GM10266 (cell line): Measurements from ENCODE around the gene SMIM45.

Source experiments
- DNase-seq: peaks from one replicate; pipeline ENCODE4 v3.0.0; 2012; ENCODE audit errors: extremely low spot score
- TF ChIP-seq, protein P1 (sequence below): IDR thresholded peaks from 2 replicates; pipeline ENCODE4 v1.5.1; 2012; ENCODE audit warnings: mild to moderate bottlenecking, low read depth; ENCODE audit not compliant: control insufficient read depth, insufficient read depth; ENCODE audit errors: missing control alignments

SMIM45 gene

DNA sequence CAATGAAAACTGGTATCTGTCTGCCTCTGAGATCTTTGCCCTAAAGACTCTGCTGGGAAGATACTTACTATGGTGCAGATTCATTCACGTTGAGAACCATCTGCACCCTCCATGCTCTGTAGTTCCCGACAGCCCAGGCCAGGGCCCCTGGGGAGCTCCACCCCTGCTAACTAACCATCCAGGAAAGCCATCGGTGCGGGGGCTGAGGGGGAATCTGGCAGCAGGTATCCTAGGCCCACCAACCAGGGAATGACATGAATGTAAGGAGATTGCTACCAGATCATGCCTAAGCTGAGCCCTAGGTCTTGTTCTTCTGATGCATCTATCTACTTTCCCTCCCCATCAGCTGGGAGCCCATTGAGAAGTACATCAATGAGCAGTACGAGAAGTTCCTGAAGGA lies 35.3 kb downstream of the SMIM45 start:
- TF ChIP-seq, protein P1, sequence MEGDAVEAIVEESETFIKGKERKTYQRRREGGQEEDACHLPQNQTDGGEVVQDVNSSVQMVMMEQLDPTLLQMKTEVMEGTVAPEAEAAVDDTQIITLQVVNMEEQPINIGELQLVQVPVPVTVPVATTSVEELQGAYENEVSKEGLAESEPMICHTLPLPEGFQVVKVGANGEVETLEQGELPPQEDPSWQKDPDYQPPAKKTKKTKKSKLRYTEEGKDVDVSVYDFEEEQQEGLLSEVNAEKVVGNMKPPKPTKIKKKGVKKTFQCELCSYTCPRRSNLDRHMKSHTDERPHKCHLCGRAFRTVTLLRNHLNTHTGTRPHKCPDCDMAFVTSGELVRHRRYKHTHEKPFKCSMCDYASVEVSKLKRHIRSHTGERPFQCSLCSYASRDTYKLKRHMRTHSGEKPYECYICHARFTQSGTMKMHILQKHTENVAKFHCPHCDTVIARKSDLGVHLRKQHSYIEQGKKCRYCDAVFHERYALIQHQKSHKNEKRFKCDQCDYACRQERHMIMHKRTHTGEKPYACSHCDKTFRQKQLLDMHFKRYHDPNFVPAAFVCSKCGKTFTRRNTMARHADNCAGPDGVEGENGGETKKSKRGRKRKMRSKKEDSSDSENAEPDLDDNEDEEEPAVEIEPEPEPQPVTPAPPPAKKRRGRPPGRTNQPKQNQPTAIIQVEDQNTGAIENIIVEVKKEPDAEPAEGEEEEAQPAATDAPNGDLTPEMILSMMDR, result no peak

DNA sequence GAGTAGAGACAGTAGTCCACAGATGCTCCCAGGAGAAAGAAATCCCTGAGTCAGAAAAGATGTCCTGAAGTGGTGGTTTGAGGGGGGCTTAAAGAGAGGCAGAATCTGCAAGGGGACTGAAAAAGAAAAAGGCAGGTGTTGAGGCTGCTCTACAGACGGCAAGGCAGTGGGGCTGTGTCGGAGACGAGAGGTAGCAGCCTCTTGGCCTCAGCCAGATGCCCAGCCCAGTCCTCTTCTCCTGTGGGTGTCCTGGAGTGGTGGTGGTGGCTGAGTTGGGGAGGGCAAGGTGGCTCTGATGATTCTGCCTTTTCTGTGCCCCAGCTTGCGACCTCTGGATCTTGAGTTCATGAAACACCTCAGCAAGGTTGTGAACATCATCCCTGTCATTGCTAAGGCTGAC lies 37.3 kb downstream of the SMIM45 start:
- TF ChIP-seq, protein P1, result no peak
- DNase-seq, result no peak

More for the DNA sequence above, 35.3 kb downstream of the SMIM45 start:
- DNase-seq, result no peak

DNA sequence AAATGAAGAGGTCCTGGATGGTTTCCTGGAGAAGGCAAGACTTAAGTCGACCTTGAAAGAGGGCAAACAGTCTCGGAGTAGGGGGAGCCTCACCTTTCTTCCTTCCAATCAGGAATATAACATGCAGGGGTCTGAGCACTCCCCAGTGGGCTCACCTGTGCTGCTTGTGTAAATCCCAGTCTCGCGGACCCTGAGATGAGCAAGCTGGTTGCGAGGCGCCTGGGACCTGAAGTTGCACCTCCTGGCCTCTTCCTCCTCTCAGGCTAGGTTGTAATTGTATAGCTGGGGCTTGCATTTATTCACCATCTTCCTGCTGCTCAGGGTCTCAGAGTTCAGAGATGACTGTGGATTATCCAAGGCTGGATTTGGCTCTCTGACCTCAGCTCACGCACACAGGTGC lies 39.2 kb downstream of the SMIM45 start:
- no peak for DNase-seq
- TF ChIP-seq, protein P1, result no peak

DNA sequence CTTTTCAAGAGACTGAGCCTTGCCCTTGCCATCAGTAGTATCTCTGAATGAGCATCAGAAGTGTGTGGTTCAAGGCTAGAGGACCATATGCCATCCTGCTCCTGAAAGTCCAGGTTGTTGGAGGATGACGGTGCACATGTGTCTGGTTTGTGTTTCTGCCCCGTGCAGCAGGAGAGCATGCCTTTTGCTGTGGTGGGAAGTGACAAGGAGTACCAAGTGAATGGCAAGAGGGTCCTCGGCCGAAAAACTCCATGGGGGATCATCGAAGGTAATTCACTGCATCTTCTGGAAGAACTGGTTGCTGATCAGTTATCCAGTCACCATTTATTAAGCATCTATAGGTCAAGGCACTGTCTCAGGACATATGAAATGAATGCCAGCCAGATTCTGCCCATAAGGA lies 40.5 kb downstream of the SMIM45 start:
- TF ChIP-seq, protein P1, result no peak
- no peak for DNase-seq

DNA sequence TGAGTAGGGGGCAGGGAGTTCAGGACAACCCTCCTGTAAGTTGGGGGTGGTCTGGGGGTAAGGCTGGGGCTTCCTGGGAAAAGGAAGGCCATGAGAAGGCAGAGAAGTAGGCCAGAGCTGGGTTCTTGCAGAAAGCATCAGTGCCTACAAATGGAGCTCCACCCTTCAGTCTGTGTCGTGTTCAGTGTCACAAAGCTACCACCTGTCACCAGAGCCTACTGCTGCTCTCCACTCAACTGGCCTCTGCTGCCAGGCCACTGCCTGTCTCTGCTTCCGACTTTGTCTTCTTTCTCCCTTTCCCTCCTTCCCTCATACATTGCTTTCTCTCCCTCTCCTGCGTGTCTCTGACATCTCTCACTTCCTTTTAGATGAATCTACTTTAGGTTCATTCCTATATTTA lies 43.3 kb downstream of the SMIM45 start:
- TF ChIP-seq, protein P1, result no peak
- no peak for DNase-seq

DNA sequence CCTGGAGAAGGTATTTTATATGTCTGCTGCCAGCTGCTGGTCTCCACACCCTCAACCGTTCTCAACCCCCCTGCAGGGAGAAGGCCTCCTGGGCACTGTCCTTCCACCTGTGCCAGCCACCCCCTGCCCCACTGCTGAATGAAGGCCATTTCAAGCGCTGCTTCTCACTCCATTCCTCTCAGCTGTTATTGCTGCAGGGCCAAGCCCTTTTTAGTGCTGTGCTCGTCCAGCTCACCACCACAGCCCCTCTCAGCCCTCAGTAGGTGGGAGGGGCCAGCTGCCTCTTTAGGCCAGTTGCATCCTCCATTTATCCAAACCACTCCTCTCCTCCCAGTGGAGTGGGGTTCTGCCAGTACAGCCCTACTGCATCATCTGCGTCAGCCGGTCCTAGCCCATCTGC lies 44.9 kb downstream of the SMIM45 start:
- DNase-seq, result no peak
- TF ChIP-seq, protein P1, result no peak

DNA sequence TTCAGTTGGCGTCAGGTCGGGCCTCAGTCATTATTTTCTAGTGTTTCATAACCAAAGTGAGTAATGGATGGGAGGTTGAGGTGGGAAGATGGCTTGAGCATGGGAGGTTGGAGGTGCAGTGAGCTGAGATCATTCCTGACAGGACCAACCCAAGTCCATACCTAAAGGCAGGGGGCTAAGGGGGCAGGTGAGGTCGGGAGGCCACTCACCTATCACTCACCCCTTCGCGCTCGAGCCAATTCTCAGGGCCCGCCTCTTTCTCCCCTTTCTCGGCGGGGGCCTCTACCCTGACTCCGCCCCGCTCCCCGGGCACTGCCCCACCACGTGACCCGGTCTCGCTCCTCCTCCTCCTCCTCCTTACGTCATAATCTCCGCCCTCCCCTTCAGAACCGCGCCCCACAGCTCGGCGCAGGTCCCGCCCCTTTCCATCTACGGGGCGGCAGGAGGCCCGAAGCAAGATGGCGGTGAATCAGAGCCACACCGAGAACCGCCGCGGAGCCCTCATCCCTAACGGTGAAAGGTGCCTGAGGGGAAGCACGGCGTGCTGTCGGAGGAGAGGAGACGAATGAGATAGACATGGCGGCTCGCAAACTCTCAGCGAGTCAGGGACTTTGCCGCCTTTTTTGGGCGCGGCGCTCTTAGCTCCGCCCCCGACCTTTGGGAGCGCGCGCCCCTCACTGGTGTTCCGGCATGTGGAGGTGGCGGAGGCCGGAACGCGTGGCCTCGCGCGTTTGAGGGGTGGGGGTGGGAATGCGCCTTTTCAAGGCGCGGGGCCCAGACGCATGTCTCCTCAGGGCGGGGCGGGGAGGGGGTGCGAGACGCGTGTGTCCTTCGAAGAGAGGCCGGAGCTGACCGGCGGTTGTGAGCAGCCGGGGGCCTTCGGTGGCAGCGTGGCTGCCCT lies 46.7 kb downstream of the SMIM45 start, which contains the start of gene WBP2NL:
TSS of gene WBP2NL (plus strand) at position 428 of the 901 bp plus-strand sequence. CDS start at position 459, 31 bp downstream.
- TF ChIP-seq, protein P1, result no peak
- peak; percentile 92 for DNase-seq
